ENCODE results near the gene C3.

Gene C3

DNA sequence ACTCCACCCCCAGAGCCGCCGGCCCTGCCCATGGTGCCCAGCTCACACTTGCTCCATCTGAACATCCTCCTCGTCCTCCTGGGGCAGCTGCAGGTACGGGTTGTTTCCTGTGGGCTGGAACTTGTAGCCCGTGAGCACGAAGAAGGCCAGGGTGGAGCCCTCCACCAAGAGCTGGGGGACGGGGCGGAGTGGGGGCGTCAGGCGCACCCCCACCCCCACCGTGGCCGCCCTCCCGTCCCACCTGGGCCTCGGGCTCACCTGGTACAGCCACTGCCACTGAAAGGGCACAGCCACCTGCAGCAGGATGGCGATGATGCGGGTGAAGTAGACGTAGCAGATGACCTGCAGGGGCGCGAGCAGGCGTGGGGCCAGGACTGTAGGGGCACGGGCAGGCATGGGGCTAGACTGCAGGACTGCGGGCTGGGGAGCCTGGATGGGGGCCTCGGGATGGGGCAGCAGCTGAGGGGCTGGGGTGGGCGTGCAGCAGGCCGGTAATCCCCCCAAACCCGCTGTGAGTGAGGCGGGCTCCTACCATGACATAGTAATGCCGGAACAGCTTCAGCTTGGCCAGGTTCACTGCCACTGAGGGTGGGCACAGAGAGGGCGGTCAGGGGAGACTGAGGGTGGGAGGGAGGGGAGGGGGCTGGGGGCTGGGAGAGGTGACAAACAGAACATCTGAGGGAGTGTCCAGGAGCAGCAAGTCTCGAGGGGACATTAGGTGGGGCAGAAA is 10.7 kb upstream of the C3 start:
- no peak for DNase-seq (ENCODE audit: low read depth)

GRCh38 chr19:6730153-6730804 is 9.8 kb upstream of the C3 start:
- DNase-seq (ENCODE audit: low read depth), result no peak

GRCh38 chr19:6729573-6730152 is 9.2 kb upstream of the C3 start:
- no peak for DNase-seq (ENCODE audit: low read depth)

- no peak for DNase-seq (ENCODE audit: low read depth)
These were observed 7.9 kb upstream of the C3 start for GRCh38 chr19:6728346-6728745.

DNA sequence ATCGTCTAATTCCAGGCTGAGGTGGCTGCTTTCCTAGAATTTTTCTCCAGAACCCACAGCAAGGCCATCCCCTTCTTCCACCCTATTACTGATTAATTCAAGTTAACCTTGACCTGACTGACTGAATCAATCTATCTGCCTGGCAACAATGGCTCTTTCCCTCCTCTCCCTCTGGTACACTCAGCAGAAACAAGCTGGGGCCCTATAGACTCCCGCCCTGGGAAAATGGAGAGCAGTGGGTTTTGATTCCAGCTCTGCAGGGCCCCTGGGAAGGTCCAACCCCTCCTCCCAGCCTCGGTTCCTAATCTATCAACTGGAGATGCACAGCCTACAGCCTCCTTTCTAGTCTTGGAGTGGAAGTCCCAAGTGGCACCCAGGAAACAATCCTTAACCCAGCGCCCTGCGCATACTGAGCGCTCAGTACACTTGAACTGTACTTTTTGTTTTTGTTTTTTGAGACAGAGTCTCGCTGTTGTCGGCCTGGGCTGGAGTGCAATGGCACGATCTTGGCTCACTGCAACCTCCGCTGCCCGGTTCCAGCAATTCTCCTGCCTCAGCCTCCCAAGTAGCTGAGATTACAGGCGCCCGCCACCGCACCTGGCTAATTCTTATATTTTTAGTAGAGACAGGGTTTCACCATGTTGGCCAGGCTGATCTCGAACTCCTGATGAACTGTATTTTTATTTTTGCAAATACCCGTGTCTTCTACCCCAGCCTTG is 5.2 kb upstream of the C3 start:
- no peak for DNase-seq (ENCODE audit: low read depth)

- no peak for DNase-seq (ENCODE audit: low read depth)
These were observed 4.4 kb upstream of the C3 start for GRCh38 chr19:6724631-6725492.

- no peak for DNase-seq (ENCODE audit: low read depth)
These were observed 3.3 kb upstream of the C3 start for GRCh38 chr19:6723738-6724137.

DNA sequence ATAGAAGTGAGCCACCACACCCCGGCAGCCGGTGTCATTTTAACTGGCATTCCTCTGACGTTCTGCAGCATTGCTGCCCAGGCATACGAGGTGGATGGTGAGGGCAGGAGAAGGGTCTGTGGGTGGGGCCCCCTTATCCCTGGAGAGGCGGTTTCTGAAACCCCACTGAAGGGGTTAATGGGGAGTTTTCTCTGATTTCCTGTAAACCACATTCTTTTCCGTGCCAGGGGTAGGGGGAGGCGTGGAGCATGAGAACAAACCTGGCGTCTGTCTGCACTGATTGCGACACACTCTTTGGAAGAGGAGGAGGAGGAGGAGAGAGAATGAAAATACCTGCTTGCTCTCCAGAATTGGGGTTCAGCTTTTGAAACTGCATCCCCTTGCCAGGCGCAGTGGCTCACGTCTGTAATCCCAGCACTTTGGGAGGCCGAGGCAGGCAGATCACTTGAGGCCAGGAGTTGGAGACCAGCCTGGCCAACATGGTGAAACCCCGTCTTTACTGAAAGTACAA is 2.7 kb upstream of the C3 start:
- DNase-seq (ENCODE audit: low read depth), result no peak

DNA sequence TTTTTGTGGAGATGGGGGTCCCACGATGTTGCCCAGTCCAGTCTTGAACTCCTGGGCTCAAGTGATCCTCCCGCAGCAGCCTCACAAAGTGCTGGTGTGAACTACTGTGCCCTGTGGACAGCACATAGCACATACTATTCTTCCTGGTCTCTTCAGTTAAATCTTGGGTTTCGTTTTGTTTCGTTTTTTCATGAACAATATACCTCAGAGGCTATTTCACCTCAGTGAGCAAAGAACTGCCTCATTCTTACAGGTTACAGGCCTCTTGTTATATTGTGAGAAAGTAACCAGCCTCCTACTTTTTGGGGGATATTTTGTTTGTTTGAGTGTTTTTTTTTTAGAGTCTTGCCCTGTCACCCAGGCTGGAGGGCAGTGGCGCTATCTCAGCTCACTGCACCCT is 1.3 kb upstream of the C3 start:
- DNase-seq (ENCODE audit: low read depth), result no peak

DNA sequence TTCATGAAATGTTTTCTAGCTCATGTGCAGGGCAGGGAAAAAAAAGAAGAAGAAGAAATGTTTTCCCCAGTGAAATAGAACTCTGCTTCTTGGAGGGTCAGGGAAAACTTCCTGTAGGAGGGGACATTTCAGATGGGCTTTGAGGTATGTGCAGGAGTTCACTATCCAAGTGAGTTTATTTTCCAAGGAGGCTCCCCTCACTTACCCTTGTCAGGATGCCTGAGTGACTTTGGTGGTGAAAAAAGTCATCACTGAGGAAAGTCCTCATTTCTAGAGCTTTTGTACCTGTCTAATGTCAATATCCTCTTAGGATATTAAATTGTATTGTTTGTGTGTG is 656 bp upstream of the C3 start:
- DNase-seq (ENCODE audit: low read depth), result no peak

- DNase-seq (ENCODE audit: low read depth), result no peak
These were observed 470 bp downstream of the C3 start for GRCh38 chr19:6719992-6720368.

- no peak for DNase-seq (ENCODE audit: low read depth)
These were observed 949 bp downstream of the C3 start for GRCh38 chr19:6719540-6719861.

DNA sequence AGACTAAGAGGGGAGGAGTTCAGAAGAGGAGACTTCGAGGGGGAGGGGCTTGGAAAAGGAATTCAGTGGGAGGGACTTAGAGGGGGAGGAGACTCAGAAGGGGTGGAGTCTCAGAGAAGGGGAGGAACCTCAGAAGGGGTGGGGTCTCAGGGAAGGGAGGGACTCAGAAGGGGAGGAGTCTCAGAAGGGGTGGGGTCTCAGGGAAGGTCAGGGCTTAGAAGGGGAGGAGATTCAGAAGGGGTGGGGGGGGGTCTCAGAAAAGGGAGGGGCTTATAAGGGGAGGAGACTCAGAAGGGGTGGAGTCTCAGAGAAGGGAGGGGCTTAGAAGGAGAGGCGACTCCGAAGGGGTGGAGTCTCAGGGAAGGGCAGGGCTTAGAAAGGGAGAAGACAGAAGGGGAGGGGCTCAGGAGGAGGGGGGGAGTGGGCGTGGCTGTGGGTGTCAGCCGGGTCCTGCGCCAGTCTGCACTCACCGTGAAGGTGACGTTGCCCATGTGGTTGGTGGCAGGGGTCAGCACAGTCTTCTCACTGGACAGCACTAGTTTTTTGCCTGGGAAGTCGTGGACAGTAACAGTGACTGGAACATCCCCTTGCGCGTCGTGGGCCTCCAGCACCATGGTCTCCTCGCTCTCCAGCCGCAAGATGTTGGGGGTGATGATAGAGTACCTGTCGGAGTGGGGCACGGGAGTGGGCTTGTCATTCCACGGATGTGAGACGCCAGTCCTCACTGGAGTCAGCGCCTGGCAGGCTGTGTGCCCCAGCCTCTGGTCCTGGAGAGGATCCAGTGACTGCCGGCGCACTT is 1.5 kb downstream of the C3 start:
- DNase-seq (ENCODE audit: low read depth), result no peak

DNA sequence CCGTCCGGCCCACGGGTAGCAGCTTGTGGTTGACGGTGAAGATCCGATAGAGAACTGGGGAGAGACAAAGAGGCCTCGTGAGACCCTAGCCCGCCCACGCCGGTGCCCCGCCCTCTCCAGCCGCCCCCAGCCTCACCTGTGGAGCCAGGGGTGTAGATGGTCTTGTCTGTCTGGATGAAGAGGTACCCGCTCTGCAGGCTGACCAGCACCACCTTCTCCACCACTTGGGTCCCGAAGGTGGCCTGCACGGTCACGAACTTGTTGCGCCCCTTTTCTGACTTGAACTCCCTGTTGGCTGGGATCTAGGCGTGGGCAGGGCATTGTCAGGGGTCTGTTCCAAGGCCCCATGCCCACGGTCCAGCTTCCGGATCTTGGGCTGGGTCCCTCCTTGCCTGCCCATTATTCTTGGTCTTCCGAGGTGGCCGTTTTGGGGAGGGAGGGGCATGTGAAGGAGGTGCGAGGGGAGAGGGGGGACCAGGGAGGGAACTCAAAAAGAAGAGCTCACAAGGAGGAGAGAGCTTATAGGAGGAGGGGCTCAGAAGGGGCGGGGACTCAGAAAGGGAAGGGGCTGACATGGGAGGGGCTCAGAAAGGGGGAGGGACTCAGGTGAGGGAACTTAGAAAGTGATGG is 2.2 kb downstream of the C3 start:
- no peak for DNase-seq (ENCODE audit: low read depth)

GRCh38 chr19:6717441-6717971 is 2.9 kb downstream of the C3 start:
- DNase-seq (ENCODE audit: low read depth), result no peak

DNA sequence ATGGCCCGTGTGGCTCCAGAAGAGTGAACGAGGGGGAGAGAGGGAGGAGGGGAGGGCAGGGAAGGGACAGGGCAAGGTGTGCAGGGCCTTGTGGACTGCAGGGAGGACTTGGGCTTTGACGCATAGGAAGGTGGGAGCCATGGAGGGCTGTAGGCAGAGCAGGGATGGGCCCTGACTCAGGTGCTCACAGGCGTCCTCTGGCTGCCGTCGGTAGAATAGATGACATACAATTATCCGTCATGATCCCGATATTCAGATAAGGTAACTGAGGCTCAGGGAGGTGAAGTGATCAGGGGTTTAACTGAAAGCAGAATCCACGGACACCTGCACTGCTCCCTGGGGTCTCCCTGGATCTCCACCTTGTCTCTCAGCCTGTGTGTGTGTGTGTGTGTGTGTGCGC is 3.4 kb downstream of the C3 start:
- DNase-seq (ENCODE audit: low read depth), result no peak

DNA sequence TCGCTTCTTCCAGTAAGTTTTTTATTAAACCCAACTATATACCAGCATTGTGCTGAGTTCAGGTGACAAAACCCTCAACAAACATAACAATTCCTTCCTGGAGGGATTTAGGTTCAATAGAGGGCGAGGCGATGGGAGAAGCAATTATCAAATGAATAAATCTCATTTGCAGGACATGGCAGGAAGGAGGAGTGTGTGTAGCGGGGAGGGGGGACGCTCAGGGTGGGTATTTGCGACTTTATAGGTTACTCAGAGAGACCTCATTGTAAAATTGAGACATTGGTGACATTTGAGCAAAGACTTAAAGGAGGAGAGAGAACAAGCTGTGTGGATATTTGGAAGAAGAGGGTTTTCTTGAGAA is 3.9 kb downstream of the C3 start:
- DNase-seq (ENCODE audit: low read depth), result no peak

DNA sequence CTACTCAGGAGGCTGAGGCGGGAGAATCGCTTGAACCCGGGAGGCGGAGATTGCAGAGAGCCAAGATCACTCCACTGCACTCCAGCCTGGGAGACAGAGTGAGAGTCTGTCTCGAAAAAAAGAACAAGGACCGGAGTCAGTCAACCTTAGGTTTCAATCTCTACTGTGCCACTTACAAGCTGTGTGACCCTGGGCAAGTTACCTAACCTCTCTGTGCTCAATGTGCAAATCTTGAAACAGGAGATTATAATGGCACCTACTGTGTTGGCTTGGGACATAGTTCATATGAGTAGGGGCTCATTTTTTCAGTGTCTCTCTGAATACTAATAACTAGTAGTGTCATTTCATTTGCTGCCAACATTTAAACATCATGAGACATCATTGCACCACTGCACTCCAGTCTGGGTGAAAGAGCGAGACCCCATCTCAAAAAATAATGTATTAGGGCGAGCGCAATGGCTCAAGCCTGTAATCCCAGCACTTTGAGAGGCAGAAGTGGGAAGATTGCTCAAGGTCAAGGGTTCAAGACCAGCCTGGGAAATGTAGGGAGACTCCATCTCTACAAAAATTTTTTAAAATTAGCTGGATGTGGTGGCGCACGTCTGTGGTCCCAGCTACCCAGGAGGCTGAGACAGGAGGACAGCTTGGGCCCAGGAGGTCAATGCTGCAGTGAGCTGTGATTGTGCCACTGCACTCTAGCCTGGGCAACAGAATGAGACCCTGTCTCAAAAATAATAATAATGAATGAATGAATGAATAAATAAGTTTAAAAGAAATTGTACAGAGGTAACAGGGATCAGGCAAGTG is 5.5 kb downstream of the C3 start:
- no peak for DNase-seq (ENCODE audit: low read depth)

GRCh38 chr19:6713773-6714692 is 6.4 kb downstream of the C3 start:
- DNase-seq (ENCODE audit: low read depth), result no peak

Measured in T follicular helper cell (primary cell).